GM23248 (cell line): ENCODE results near the gene PCDHGA7. TPM values are rescaled to one million over a fixed set of nuclear protein-coding genes. Genes with fewer than 3 reads are reported as not detected.
"Not testable (repeated sequence)": the region's sequence is repeated elsewhere in the genome, so short reads cannot be mapped to it uniquely, and the experiment has no call there.

Experiments
- DNase-seq: peaks from one replicate; pipeline ENCODE4 v3.0.0-alpha.2; 2015
- H2AFZ ChIP-seq: fragments of 200-600 bp; sonication (generic); 2 replicates; pipeline ENCODE4 v1.6.1; 2016; ENCODE audit warnings: antibody characterized with exemption
- H3F3A ChIP-seq: fragments of 200-600 bp; sonication (generic); 2 replicates; pipeline ENCODE4 v1.6.1; 2016; ENCODE audit warnings: mild to moderate bottlenecking, antibody characterized with exemption, mixed run types; ENCODE audit not compliant: insufficient read depth
- H3K27ac ChIP-seq: fragments of 200-600 bp; sonication (generic); 2 replicates; pipeline ENCODE4 v1.5.1; 2016; ENCODE audit warnings: mild to moderate bottlenecking
- H3K27me3 ChIP-seq: fragments of 200-600 bp; sonication (generic); replicated peaks from 2 replicates; pipeline ENCODE4 v1.6.1; 2016; ENCODE audit warnings: mild to moderate bottlenecking; ENCODE audit not compliant: insufficient read depth
- H3K36me3 ChIP-seq: fragments of 200-600 bp; sonication (generic); 2 replicates; pipeline ENCODE4 v1.6.1; 2016; ENCODE audit warnings: low read depth, mild to moderate bottlenecking
- H3K4me1 ChIP-seq: fragments of 200-600 bp; sonication (generic); 2 replicates; pipeline ENCODE4 v1.6.1; 2016; ENCODE audit warnings: mild to moderate bottlenecking; ENCODE audit not compliant: insufficient read depth
- H3K4me2 ChIP-seq: fragments of 200-600 bp; sonication (generic); one replicate; pipeline ENCODE4 v1.6.1; 2016; ENCODE audit warnings: mild to moderate bottlenecking; ENCODE audit not compliant: unreplicated experiment
- H3K4me3 ChIP-seq: fragments of 200-600 bp; sonication (generic); 2 replicates; pipeline ENCODE4 v1.5.1; 2016; ENCODE audit warnings: mild to moderate bottlenecking
- H3K79me2 ChIP-seq: fragments of 200-600 bp; sonication (generic); 2 replicates; pipeline ENCODE4 v1.6.1; 2016; ENCODE audit warnings: mild to moderate bottlenecking; ENCODE audit not compliant: insufficient read depth
- H3K9ac ChIP-seq: fragments of 200-600 bp; sonication (generic); 2 replicates; pipeline ENCODE4 v1.6.1; 2016; ENCODE audit warnings: mild to moderate bottlenecking
- H3K9me2 ChIP-seq: fragments of 200-600 bp; sonication (generic); 2 replicates; pipeline ENCODE4 v1.6.1; 2016; ENCODE audit warnings: mixed run types, mild to moderate bottlenecking, moderate library complexity; ENCODE audit not compliant: insufficient read depth
- H3K9me3 ChIP-seq: fragments of 200-600 bp; sonication (generic); one replicate; pipeline ENCODE4 v1.6.1; 2017; ENCODE audit warnings: low read depth
- H4K20me1 ChIP-seq: fragments of 200-600 bp; sonication (generic); 2 replicates; pipeline ENCODE4 v1.6.0; 2016; ENCODE audit not compliant: insufficient read depth
- EZH2 ChIP-seq: fragments of 200-600 bp; sonication (generic); IDR thresholded peaks from 2 replicates; pipeline ENCODE4 v1.6.1; 2018; ENCODE audit warnings: antibody characterized with exemption, mild to moderate bottlenecking; ENCODE audit not compliant: insufficient read depth, poor library complexity, severe bottlenecking
- EZH2phosphoT487 ChIP-seq: fragments of 200-600 bp; sonication (generic); IDR thresholded peaks from 2 replicates; pipeline ENCODE4 v1.6.1; 2018; ENCODE audit warnings: antibody characterized with exemption, moderate library complexity, mild to moderate bottlenecking, low read depth; ENCODE audit not compliant: insufficient read depth
- WGBS, 2 experiments: methylation state at CpG; one replicate each; pipeline ENCODE4 v1.1.6; 2015 to 2017; ENCODE audit warnings: low lambda C conversion rate in 2 of 2, low coverage in 1 of 2; ENCODE audit errors: missing lambda C conversion rate in 2 of 2; 5-methylcytosine and 5-hydroxymethylcytosine counted together
- in situ Hi-C: fragments of 300-500 bp; cut with MboI; formaldehyde crosslinking; loops from 2 replicates; pipeline ENCODE4 v1.15.0; 2020
- polyA plus RNA-seq: library from polyadenylated mRNA; unstranded; fragments of >200 nt; fragmentation: Nextera tagmentation; extraction: Ambion mirVana; gene quantifications from 2 replicates; pipeline ENCODE4 v1.2.1, GENCODE V29; 2016
- total RNA-seq: library from RNA; depleted of rRNA; stranded (reverse); fragments of >200 nt; shearing (Covaris generic); gene quantifications from 2 replicates; pipeline ENCODE4 v1.2.3, GENCODE V29; 2014

PCDHGA7 gene
- total and polyA plus RNA-seq, 2 experiments from 2014 or later, result 0.43 to 1.1 TPM

DNA sequence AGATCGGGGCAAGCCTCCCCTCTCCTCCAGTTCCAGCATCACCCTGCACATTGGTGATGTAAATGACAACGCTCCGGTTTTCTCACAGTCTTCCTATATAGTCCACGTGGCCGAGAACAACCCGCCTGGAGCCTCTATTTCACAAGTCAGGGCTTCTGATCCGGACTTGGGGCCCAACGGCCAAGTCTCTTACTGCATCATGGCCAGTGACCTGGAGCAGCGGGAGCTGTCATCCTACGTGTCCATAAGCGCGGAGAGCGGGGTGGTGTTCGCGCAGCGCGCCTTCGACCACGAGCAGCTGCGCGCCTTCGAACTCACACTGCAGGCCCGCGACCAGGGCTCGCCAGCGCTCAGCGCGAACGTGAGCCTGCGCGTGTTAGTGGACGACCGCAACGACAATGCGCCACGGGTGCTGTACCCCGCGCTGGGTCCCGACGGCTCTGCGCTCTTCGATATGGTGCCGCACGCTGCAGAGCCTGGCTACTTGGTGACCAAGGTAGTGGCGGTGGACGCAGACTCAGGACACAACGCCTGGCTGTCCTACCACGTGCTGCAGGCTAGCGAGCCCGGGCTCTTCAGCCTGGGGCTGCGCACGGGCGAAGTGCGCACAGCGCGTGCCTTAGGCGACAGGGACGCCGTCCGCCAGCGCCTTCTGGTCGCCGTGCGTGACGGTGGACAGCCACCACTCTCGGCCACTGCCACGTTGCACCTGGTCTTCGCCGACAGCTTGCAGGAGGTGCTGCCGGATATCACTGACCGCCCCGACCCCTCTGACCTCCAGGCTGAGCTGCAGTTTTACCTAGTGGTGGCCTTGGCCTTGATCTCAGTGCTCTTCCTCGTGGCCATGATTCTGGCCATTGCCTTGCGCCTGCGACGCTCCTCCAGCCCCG is 6.9 kb downstream of the PCDHGA7 start:
- 42 to 43% methylated on average over 56 to 72 of the region's 77 CpGs for WGBS, 2 experiments
- in situ Hi-C loops, result no loop called here
- Histone ChIP-seq H3K36me3 (no peaks in the 10 kb centered on the region), H3F3A (no peaks in the 10 kb centered on the region), H3K27ac (no peak overlapping the region), H3K9ac (no peak overlapping the region), H3K4me1 (no peaks in the 10 kb centered on the region), H3K4me3 (no peak overlapping the region), H3K9me3 (no peaks in the 10 kb centered on the region), H3K4me2 (no peak overlapping the region), H3K27me3 (no peaks in the 10 kb centered on the region), H3K9me2 (no peaks in the 10 kb centered on the region), H3K79me2 (no peaks in the 10 kb centered on the region), H4K20me1 (no peaks in the 10 kb centered on the region), H2AFZ (no peak overlapping the region)
- DNase-seq, result no peak
- TF ChIP-seq EZH2, result no peak
- no peak for TF ChIP-seq EZH2phosphoT487

GRCh38 chr5:141392429-141393198 is 10.1 kb downstream of the PCDHGA7 start, which contains the start of gene PCDHGA8:
PCDHGA8 (plus strand) TSS chr5:141392633; CDS start chr5:141392814, 181 bp downstream.
- Histone ChIP-seq H2AFZ (0 out of 2 replicates have a peak within 1 kb of the TSS, but pooled peaks have one; percentile 4), H3K27ac (no peak within 1 kb of the TSS), H3K9ac (no peak within 1 kb of the TSS), H3K79me2 (no peaks in the 10 kb centered on the region), H3K4me1 (no peaks in the 10 kb centered on the region), H3K4me3 (no peak within 1 kb of the TSS), H3K36me3 (no peaks in the 10 kb centered on the region), H3K4me2 (no peak within 1 kb of the TSS), H3F3A (peaks cover 5% of the 10 kb centered on the region; the same call in 1 of the 2 replicates), H3K27me3 (no peaks in the 10 kb centered on the region), H3K9me3 (no peaks in the 10 kb centered on the region), H3K9me2 (no peaks in the 10 kb centered on the region), H4K20me1 (no peaks in the 10 kb centered on the region)
- DNase-seq, result peak; percentile 48
- TF ChIP-seq EZH2phosphoT487, result no peak
- TF ChIP-seq EZH2, result no peak
- in situ Hi-C loops, result no loop called here
- 38% methylated on average over 38 of the region's 38 CpGs for WGBS, 2 experiments

- H3K4me1 ChIP-seq, result no peaks in the 10 kb centered on the region
- H3K79me2 ChIP-seq, result no peaks in the 10 kb centered on the region
- H2AFZ ChIP-seq, result no peak overlapping the region
- H3K4me3 ChIP-seq, result no peak overlapping the region
- H3K4me2 ChIP-seq, result no peak overlapping the region
- H3K9me3 ChIP-seq, result no peaks in the 10 kb centered on the region
- H3F3A ChIP-seq, result peaks cover 5% of the 10 kb centered on the region; the same call in 1 of the 2 replicates
- H3K9me2 ChIP-seq, result no peaks in the 10 kb centered on the region
- in situ Hi-C loops, result no loop called here
- WGBS, 2 experiments, result 41 to 43% methylated on average over 21 of the region's 21 CpGs
- no peaks in the 10 kb centered on the region for H4K20me1 ChIP-seq
- no peak overlapping the region for H3K9ac ChIP-seq
- no peaks in the 10 kb centered on the region for H3K36me3 ChIP-seq
- DNase-seq, result no peak
- TF ChIP-seq EZH2 (no peak), EZH2phosphoT487 (no peak)
- H3K27me3 ChIP-seq, result no peaks in the 10 kb centered on the region
- H3K27ac ChIP-seq, result no peak overlapping the region
Observed at GRCh38 chr5:141393267-141393666, 10.7 kb downstream of the PCDHGA7 start.

- H3K27me3 ChIP-seq, H3K9me2 ChIP-seq, H3K4me1 ChIP-seq, H3F3A ChIP-seq, H2AFZ ChIP-seq, H3K27ac ChIP-seq, H4K20me1 ChIP-seq, DNase-seq, in situ Hi-C loops, H3K4me2 ChIP-seq, H3K4me3 ChIP-seq, H3K9ac ChIP-seq, H3K79me2 ChIP-seq, H3K9me3 ChIP-seq, H3K36me3 ChIP-seq: not testable (repeated sequence)
- WGBS, 2 experiments, result 54 to 55% methylated on average over 38 to 44 of the region's 53 CpGs
Observed at GRCh38 chr5:141394401-141395187, 12.1 kb downstream of the PCDHGA7 start.

- H3K79me2 ChIP-seq, H3K36me3 ChIP-seq, H3K4me1 ChIP-seq, H3F3A ChIP-seq, H4K20me1 ChIP-seq, H3K9me3 ChIP-seq, H3K9me2 ChIP-seq, H3K27me3 ChIP-seq, in situ Hi-C loops, H3K27ac ChIP-seq: not testable (repeated sequence)
- Histone ChIP-seq H3K4me3 (peak within 1 kb of the TSS; percentile 72), H3K4me2 (peak within 1 kb of the TSS; percentile 47), H2AFZ (peak within 1 kb of the TSS; percentile 62; the same call in 1 of the 2 replicates), H3K9ac (peak within 1 kb of the TSS; percentile 67)
- 23 to 24% methylated on average over 23 to 26 of the region's 43 CpGs for WGBS, 2 experiments
- DNase-seq, result peak; percentile 68
Observed at GRCh38 chr5:141397756-141398551, 15.4 kb downstream of the PCDHGA7 start, which contains the start of gene PCDHGB5. PCDHGB5 (plus strand) TSS chr5:141397947; CDS start chr5:141398128, 181 bp downstream.
